ENCODE data around the gene ADRA1B. TPM values are rescaled to one million over a fixed set of nuclear protein-coding genes. Genes with fewer than 3 reads are reported as not detected.

The ADRA1B gene
- polyA plus RNA-seq, 2 of the 4 experiments (the other 2 are of a cell fraction) = 4.4 to 8.5 TPM

DNA sequence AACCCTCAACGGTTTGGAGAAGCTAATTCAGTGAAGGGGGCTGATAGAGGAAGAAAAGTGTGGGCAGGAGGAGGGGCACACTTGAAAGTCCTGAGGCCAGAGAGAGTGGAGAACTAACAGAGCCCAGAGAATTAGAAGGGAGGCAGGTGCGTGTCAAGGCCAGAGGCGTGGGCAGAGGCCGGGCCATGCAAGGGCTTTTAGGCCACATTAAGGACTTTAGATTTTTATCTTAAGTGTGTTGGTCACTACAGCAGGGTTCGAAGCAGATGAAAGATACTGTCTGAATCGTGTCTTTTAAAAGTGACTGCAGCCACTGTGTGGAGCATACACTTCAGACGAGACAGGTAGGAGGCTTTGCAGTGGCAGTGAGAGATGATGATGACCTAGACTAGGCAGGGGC is 6.7 kb downstream of the ADRA1B start:
- Histone ChIP-seq H3K4me3 (no peak overlapping the region), H3K4me1 (peaks cover 39% of the 10 kb centered on the region), H3K27ac (no peak overlapping the region), H3K4me2 (no peak overlapping the region), H3K9me3 (no peaks in the 10 kb centered on the region)
- DNase-seq (ENCODE audit: low read depth in 1 of 2, low spot score in 1 of 2) (no peak), FAIRE-seq (no peak), ATAC-seq (no peak)
- TF ChIP-seq, protein P1, sequence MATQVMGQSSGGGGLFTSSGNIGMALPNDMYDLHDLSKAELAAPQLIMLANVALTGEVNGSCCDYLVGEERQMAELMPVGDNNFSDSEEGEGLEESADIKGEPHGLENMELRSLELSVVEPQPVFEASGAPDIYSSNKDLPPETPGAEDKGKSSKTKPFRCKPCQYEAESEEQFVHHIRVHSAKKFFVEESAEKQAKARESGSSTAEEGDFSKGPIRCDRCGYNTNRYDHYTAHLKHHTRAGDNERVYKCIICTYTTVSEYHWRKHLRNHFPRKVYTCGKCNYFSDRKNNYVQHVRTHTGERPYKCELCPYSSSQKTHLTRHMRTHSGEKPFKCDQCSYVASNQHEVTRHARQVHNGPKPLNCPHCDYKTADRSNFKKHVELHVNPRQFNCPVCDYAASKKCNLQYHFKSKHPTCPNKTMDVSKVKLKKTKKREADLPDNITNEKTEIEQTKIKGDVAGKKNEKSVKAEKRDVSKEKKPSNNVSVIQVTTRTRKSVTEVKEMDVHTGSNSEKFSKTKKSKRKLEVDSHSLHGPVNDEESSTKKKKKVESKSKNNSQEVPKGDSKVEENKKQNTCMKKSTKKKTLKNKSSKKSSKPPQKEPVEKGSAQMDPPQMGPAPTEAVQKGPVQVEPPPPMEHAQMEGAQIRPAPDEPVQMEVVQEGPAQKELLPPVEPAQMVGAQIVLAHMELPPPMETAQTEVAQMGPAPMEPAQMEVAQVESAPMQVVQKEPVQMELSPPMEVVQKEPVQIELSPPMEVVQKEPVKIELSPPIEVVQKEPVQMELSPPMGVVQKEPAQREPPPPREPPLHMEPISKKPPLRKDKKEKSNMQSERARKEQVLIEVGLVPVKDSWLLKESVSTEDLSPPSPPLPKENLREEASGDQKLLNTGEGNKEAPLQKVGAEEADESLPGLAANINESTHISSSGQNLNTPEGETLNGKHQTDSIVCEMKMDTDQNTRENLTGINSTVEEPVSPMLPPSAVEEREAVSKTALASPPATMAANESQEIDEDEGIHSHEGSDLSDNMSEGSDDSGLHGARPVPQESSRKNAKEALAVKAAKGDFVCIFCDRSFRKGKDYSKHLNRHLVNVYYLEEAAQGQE (IDR thresholded peaks at IDR 0.05) = no peak
- TF ChIP-seq TP53 (CRISPR knock-in tag; IDR thresholded peaks at IDR 0.05) = no peak
- no peak for TF ChIP-seq MAFK (IDR thresholded peaks at IDR 0.05; ENCODE audit: partially characterized antibody)
- TF ChIP-seq MYC (IDR thresholded peaks at IDR 0.05; ENCODE audit: borderline replicate concordance, low read length) = no peak
- TF ChIP-seq CBX2 (IDR thresholded peaks at IDR 0.05; ENCODE audit: borderline replicate concordance, low read depth) = no peak
- TF ChIP-seq NPAS2 (CRISPR knock-in tag; IDR thresholded peaks at IDR 0.05; ENCODE audit: borderline replicate concordance) = no peak
- TF ChIP-seq, protein P2, sequence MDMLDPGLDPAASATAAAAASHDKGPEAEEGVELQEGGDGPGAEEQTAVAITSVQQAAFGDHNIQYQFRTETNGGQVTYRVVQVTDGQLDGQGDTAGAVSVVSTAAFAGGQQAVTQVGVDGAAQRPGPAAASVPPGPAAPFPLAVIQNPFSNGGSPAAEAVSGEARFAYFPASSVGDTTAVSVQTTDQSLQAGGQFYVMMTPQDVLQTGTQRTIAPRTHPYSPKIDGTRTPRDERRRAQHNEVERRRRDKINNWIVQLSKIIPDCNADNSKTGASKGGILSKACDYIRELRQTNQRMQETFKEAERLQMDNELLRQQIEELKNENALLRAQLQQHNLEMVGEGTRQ (IDR thresholded peaks at IDR 0.05) = no peak
- no peak for TF ChIP-seq NFE2L2 (conservative IDR thresholded peaks at IDR 0.05; ENCODE audit: low read length)
- no peak for TF ChIP-seq CBX8 (IDR thresholded peaks at IDR 0.05)
- no peak for TF ChIP-seq ZFP36 (IDR thresholded peaks at IDR 0.05; ENCODE audit: borderline replicate concordance, partially characterized antibody)
- no peak for TF ChIP-seq FOXS1 (CRISPR knock-in tag; IDR thresholded peaks at IDR 0.05)
- TF ChIP-seq, protein P3, sequence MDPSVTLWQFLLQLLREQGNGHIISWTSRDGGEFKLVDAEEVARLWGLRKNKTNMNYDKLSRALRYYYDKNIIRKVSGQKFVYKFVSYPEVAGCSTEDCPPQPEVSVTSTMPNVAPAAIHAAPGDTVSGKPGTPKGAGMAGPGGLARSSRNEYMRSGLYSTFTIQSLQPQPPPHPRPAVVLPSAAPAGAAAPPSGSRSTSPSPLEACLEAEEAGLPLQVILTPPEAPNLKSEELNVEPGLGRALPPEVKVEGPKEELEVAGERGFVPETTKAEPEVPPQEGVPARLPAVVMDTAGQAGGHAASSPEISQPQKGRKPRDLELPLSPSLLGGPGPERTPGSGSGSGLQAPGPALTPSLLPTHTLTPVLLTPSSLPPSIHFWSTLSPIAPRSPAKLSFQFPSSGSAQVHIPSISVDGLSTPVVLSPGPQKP (IDR thresholded peaks at IDR 0.05; ENCODE audit: low read depth, low read length) = no peak
- TF ChIP-seq POLR2A (IDR thresholded peaks at IDR 0.05; ENCODE audit: low read length) = no peak
- TF ChIP-seq HDAC2 (IDR thresholded peaks at IDR 0.05) = no peak
- TF ChIP-seq, protein P4, sequence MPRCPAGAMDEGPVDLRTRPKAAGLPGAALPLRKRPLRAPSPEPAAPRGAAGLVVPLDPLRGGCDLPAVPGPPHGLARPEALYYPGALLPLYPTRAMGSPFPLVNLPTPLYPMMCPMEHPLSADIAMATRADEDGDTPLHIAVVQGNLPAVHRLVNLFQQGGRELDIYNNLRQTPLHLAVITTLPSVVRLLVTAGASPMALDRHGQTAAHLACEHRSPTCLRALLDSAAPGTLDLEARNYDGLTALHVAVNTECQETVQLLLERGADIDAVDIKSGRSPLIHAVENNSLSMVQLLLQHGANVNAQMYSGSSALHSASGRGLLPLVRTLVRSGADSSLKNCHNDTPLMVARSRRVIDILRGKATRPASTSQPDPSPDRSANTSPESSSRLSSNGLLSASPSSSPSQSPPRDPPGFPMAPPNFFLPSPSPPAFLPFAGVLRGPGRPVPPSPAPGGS (IDR thresholded peaks at IDR 0.05) = no peak
- no peak for TF ChIP-seq JUNB (IDR thresholded peaks at IDR 0.05)
- ChIA-PET POLR2A (no interaction called here), CTCF (interaction anchor here (16.6 kb wide), 1 partner anchor 476 kb away, joined by 220 read pairs; no protein-coding TSS in a partner anchor)
- 68% methylated on average over 7 of the region's 7 CpGs for WGBS (ENCODE audit: missing lambda C conversion rate)

DNA sequence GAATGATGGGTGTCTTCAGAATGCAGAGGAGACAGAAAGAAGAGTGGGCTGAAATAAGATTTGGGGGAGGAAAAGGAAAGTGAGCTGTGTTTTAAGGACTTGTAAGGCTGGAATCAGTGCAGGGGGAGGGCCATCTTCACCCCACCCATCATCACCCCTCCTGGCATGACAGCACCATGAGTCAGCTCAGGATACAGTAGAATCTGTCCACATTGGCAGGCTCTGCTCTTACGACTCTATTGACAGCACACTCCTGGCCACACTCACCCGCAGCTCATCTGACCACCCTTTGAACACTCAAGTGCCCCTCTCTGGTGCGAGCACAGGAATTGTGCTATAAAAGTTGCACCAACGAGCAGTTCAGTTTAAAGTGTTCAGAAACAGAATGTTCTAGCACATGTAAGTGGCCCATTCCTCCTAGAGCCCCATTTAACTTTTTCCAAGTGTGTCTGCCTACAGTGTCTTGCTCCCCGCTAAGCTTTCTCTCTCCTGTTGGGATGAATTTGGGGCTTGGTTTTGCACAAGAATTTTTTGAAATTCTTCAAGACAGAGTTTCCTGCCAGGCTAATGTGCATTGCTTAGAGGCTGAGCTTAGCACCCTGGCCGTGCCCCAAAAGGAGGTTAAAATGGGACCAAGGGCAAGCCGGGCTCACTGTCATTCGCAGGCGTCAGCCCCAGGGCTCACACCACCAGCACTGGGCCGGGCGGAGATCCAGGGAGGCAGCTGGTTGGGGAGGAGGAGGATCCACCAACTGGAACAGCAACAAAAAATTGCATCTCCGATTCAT is 12.0 kb downstream of the ADRA1B start:
- Histone ChIP-seq H3K27ac (peak overlapping the region; percentile 51 to 69), H3K4me1 (peaks cover 21% of the 10 kb centered on the region), H3K4me2 (peak overlapping the region; percentile 80), H3K9me3 (no peaks in the 10 kb centered on the region), H3K4me3 (no peak overlapping the region)
- WGBS (ENCODE audit: missing lambda C conversion rate) = 53% methylated on average over 12 of the region's 12 CpGs
- TF ChIP-seq, protein P5, sequence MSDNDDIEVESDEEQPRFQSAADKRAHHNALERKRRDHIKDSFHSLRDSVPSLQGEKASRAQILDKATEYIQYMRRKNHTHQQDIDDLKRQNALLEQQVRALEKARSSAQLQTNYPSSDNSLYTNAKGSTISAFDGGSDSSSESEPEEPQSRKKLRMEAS (IDR thresholded peaks at IDR 0.05) = peak; percentile 40
- TF ChIP-seq JUNB (IDR thresholded peaks at IDR 0.05) = peak; percentile 57
- no peak for TF ChIP-seq KDM1A (IDR thresholded peaks at IDR 0.05; ENCODE audit: low read depth)
- no peak for TF ChIP-seq RAD21 (conservative IDR thresholded peaks at IDR 0.05 in 1 of 2, IDR thresholded peaks at IDR 0.05 in 1 of 2)
- no peak for TF ChIP-seq RCOR1 (IDR thresholded peaks at IDR 0.05; ENCODE audit: low read depth, low read length)
- no peak for TF ChIP-seq FOSL2 (IDR thresholded peaks at IDR 0.05)
- TF ChIP-seq FOSL2 (CRISPR knock-in tag; IDR thresholded peaks at IDR 0.05) = peak; percentile 72
- ATAC-seq (peak; percentile 98), FAIRE-seq (no peak), DNase-seq (ENCODE audit: low read depth in 1 of 2, low spot score in 1 of 2) (peak; percentile 68 to 73)
- CTCF ChIA-PET = interaction anchor here (1.3 to 2.4 kb wide), 4 partner anchors 10 to 484 kb away, joined by 4 to 9 read pairs (median 6); no protein-coding TSS in a partner anchor
- POLR2A ChIA-PET = no interaction called here

Data from A549 (cell line).